HEK293 (cell line): ENCODE measurements around the gene CEBPE.
A peak's percentile ranks its signal among the peaks of the same experiment; 100 is the strongest.

Experiments
- CTCF ChIA-PET: fragments of 350-600 bp; formaldehyde crosslinking; extraction: SDS; loops from one replicate; lab custom pipeline; 2021; ENCODE audit warnings: antibody characterized with exemption; lab: Yijun Ruan, JAX
- POLR2A ChIA-PET: fragments of 300-600 bp; formaldehyde crosslinking; extraction: SDS; loops from one replicate; lab custom pipeline; 2020; ENCODE audit warnings: antibody characterized with exemption, inconsistent platforms; lab: Yijun Ruan, JAX
- H3K27ac ChIP-seq: fragments of 200-500 bp; sonication (Bioruptor generic); 2 replicates; pipeline ENCODE4 v1.5.1; 2014; ENCODE audit warnings: low read depth, low read length, control low read depth, inconsistent platforms; ENCODE audit errors: extremely low read depth
- H3K36me3 ChIP-seq, 2 experiments: fragments of 200-500 bp in 1 of 2; sonication (Bioruptor generic) in 1 of 2; 1 replicate in 1 of 2; 2 replicates in 1 of 2; pipeline ENCODE4 v1.5.1; 2014 to 2017; ENCODE audit warnings: inconsistent platforms in 2 of 2, low read length in 2 of 2; ENCODE audit not compliant: control insufficient read depth in 2 of 2, insufficient read depth in 1 of 2
- H3K4me1 ChIP-seq: fragments of 200-500 bp; sonication (Bioruptor generic); 2 replicates; pipeline ENCODE4 v1.5.1; 2014; ENCODE audit warnings: mild to moderate bottlenecking, low read length, inconsistent platforms; ENCODE audit not compliant: control insufficient read depth, insufficient read depth
- H3K4me3 ChIP-seq: 2 replicates; pipeline ENCODE4 v1.5.1; 2011; ENCODE audit warnings: low read depth, mild to moderate bottlenecking, control low read depth, low read length, moderate library complexity
- H3K9me3 ChIP-seq: fragments of 200-500 bp; sonication (Bioruptor generic); 2 replicates; pipeline ENCODE4 v1.5.1; 2014; ENCODE audit warnings: low read depth, low read length, inconsistent platforms; ENCODE audit not compliant: control insufficient read depth, insufficient read depth
- BCL11B ChIP-seq: fragments of 450-650 bp; formaldehyde crosslinking; IDR thresholded peaks from 2 replicates; pipeline ENCODE4 v1.5.1; 2016; ENCODE audit warnings: low read depth, missing biosample characterization, missing genetic modification characterization
- EGR2 ChIP-seq: fragments of 450-650 bp; formaldehyde crosslinking; IDR thresholded peaks from 2 replicates; pipeline ENCODE4 v1.5.1; 2016; ENCODE audit warnings: low read depth, missing biosample characterization, missing genetic modification characterization
- REPIN1 ChIP-seq: fragments of 450-650 bp; formaldehyde crosslinking; IDR thresholded peaks from 2 replicates; pipeline ENCODE4 v1.5.1; 2017; ENCODE audit warnings: missing biosample characterization, missing genetic modification characterization, low read depth
- SCRT2 ChIP-seq: fragments of 450-650 bp; formaldehyde crosslinking; IDR thresholded peaks from 2 replicates; pipeline ENCODE4 v1.5.1; 2016; ENCODE audit warnings: missing biosample characterization, missing genetic modification characterization
- YY1 ChIP-seq: fragments of 450-650 bp; formaldehyde crosslinking; IDR thresholded peaks from 2 replicates; pipeline ENCODE4 v1.5.1; 2018; ENCODE audit warnings: missing biosample characterization, missing genetic modification characterization
- ZBTB21 ChIP-seq: fragments of 450-650 bp; formaldehyde crosslinking; IDR thresholded peaks from 2 replicates; pipeline ENCODE4 v1.5.1; 2017; ENCODE audit warnings: missing biosample characterization, missing genetic modification characterization
- ZFHX2 ChIP-seq: fragments of 450-650 bp; formaldehyde crosslinking; conservative IDR thresholded peaks from 2 replicates; pipeline ENCODE4 v1.5.1; 2016; ENCODE audit warnings: missing biosample characterization, missing genetic modification characterization
- ZNF121 ChIP-seq: fragments of 450-650 bp; formaldehyde crosslinking; IDR thresholded peaks from 2 replicates; pipeline ENCODE4 v1.5.1; 2016; ENCODE audit warnings: missing biosample characterization, missing genetic modification characterization
- ZNF19 ChIP-seq: fragments of 450-650 bp; formaldehyde crosslinking; IDR thresholded peaks from 2 replicates; pipeline ENCODE4; 2016; ENCODE audit warnings: missing biosample characterization, missing genetic modification characterization, low read depth
- ZNF223 ChIP-seq: fragments of 450-650 bp; formaldehyde crosslinking; IDR thresholded peaks from 2 replicates; pipeline ENCODE4 v1.5.1; 2016; ENCODE audit warnings: missing biosample characterization, missing genetic modification characterization
- ZNF416 ChIP-seq: fragments of 450-650 bp; formaldehyde crosslinking; IDR thresholded peaks from 2 replicates; pipeline ENCODE4 v1.5.1; 2016; ENCODE audit warnings: missing biosample characterization, missing genetic modification characterization
- ZNF518A ChIP-seq: fragments of 450-650 bp; formaldehyde crosslinking; conservative IDR thresholded peaks from 2 replicates; pipeline ENCODE4 v1.5.1; 2016; ENCODE audit warnings: low read depth, missing biosample characterization, missing genetic modification characterization
- ZNF561 ChIP-seq: fragments of 450-650 bp; IDR thresholded peaks from 2 replicates; pipeline ENCODE4 v1.5.1; 2018; ENCODE audit warnings: missing biosample characterization, missing genetic modification characterization, borderline replicate concordance
- ZNF624 ChIP-seq: fragments of 450-650 bp; formaldehyde crosslinking; IDR thresholded peaks from 2 replicates; pipeline ENCODE4 v1.5.1; 2017; ENCODE audit warnings: missing biosample characterization, missing genetic modification characterization
- ZNF660 ChIP-seq: fragments of 450-650 bp; IDR thresholded peaks from 2 replicates; pipeline ENCODE4 v1.5.1; 2018; ENCODE audit warnings: missing biosample characterization, mild to moderate bottlenecking, missing genetic modification characterization
- ZSCAN4 ChIP-seq: fragments of 450-650 bp; formaldehyde crosslinking; IDR thresholded peaks from 2 replicates; pipeline ENCODE4 v1.5.1; 2017; ENCODE audit warnings: missing biosample characterization, missing genetic modification characterization
- TF ChIP-seq, protein P1 (sequence below): fragments of 450-650 bp; formaldehyde crosslinking; IDR thresholded peaks from 2 replicates; pipeline ENCODE4 v1.5.1; 2016; ENCODE audit warnings: missing biosample characterization, missing genetic modification characterization
- TF ChIP-seq, protein P2 (sequence below): fragments of 450-650 bp; formaldehyde crosslinking; IDR thresholded peaks from 2 replicates; pipeline ENCODE4 v1.5.1; 2016; ENCODE audit warnings: missing biosample characterization, missing genetic modification characterization
- TF ChIP-seq, protein P3 (sequence below): fragments of 450-650 bp; formaldehyde crosslinking; IDR thresholded peaks from 2 replicates; pipeline ENCODE4 v1.5.1; 2016; ENCODE audit warnings: missing biosample characterization, missing genetic modification characterization

CEBPE gene

DNA sequence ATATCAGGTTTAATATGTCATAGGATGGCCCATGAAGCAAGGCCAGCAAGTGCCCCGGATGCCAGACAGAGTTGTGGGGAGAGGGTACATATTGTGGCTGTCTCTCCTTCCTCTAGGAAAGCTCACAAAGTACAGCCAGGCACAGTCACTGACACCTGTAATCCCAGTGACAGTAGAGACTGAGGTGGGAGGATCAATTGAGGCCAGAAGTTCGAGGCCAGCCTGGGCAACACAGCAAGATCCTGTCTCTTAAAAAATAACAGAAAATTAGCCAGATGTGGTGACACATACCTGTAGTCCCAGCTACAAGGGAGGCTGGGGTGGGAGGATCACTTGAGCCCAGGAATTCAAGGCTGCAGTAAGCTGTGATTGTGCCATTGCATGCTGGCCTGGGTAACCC, 32.3 kb upstream of the CEBPE start:
- no peak overlapping the region for H3K4me3 ChIP-seq
- peak; percentile 56; the same call in 1 of the 2 replicates for TF ChIP-seq ZNF121 (tag by site-specific recombination)
- no peak for TF ChIP-seq ZNF561 (tag by site-specific recombination)
- TF ChIP-seq ZNF223 (tag by site-specific recombination): no peak
- TF ChIP-seq, protein P1, sequence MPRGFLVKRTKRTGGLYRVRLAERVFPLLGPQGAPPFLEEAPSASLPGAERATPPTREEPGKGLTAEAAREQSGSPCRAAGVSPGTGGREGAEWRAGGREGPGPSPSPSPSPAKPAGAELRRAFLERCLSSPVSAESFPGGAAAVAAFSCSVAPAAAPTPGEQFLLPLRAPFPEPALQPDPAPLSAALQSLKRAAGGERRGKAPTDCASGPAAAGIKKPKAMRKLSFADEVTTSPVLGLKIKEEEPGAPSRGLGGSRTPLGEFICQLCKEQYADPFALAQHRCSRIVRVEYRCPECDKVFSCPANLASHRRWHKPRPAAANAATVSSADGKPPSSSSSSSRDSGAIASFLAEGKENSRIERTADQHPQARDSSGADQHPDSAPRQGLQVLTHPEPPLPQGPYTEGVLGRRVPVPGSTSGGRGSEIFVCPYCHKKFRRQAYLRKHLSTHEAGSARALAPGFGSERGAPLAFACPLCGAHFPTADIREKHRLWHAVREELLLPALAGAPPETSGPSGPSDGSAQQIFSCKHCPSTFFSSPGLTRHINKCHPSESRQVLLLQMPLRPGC (tag by site-specific recombination): no peak
- H3K4me1 ChIP-seq: peaks cover 2% of the 10 kb centered on the region; the same call in 1 of the 2 replicates
- CTCF ChIA-PET: interaction anchor here (0.7 to 2.2 kb wide), 2 partner anchors 31 to 229 kb away, joined by 3 to 7 read pairs; no protein-coding TSS in a partner anchor
- POLR2A ChIA-PET: interaction anchor here (0.6 kb wide), 1 partner anchor 57 kb away, joined by 3 read pairs; no protein-coding TSS in a partner anchor
- no peaks in the 10 kb centered on the region for H3K36me3 ChIP-seq
- no peak overlapping the region for H3K27ac ChIP-seq
- no peaks in the 10 kb centered on the region for H3K9me3 ChIP-seq

DNA sequence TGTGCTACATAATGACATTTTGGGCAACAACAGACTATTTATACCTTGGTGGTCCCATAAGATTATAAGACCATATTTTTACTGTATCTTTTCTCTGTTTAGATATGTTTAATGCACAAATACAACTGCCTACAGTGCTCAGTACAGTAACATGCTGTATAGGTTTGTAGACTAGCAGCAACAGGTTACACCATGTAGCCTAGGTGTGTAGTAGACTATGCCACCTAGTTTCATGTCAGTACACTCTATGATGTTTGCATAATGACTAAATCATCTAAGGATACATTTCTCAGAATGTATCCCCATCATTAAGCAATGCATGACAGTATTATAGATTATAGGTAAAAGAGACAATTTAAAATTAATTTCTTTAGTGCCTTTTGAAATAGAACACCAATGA, 30.7 kb upstream of the CEBPE start:
- no peak overlapping the region for H3K4me3 ChIP-seq
- H3K9me3 ChIP-seq: no peaks in the 10 kb centered on the region
- H3K4me1 ChIP-seq: no peaks in the 10 kb centered on the region
- H3K27ac ChIP-seq: no peak overlapping the region
- TF ChIP-seq ZNF19 (no peak), REPIN1 (tag by site-specific recombination) (no peak), ZNF518A (tag by site-specific recombination) (no peak), ZNF416 (no peak), ZSCAN4 (tag by site-specific recombination) (no peak), ZBTB21 (tag by site-specific recombination) (no peak), SCRT2 (tag by site-specific recombination) (peak; percentile 74)
- TF ChIP-seq, protein P2, sequence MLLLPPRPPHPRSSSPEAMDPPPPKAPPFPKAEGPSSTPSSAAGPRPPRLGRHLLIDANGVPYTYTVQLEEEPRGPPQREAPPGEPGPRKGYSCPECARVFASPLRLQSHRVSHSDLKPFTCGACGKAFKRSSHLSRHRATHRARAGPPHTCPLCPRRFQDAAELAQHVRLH: no peak
- CTCF ChIA-PET: interaction anchor here (0.7 to 2.2 kb wide), 2 partner anchors 29 to 81 kb away, joined by 3 to 7 read pairs; no protein-coding TSS in a partner anchor
- H3K36me3 ChIP-seq: no peaks in the 10 kb centered on the region
- POLR2A ChIA-PET: no interaction called here

- H3K4me1 ChIP-seq: no peaks in the 10 kb centered on the region
- no peak overlapping the region for H3K4me3 ChIP-seq
- H3K9me3 ChIP-seq: no peaks in the 10 kb centered on the region
- ChIA-PET CTCF (interaction anchor here (0.6 kb wide), 2 partner anchors 23 to 167 kb away, joined by 3 to 4 read pairs; partner anchors contain the start of gene AJUBA), POLR2A (no interaction called here)
- H3K27ac ChIP-seq: no peak overlapping the region
- no peaks in the 10 kb centered on the region for H3K36me3 ChIP-seq
- TF ChIP-seq EGR2 (tag by site-specific recombination) (no peak), ZNF660 (tag by site-specific recombination) (no peak), ZNF624 (tag by site-specific recombination) (no peak), BCL11B (tag by site-specific recombination) (no peak), YY1 (tag by site-specific recombination) (no peak), ZFHX2 (no peak)
- TF ChIP-seq, protein P3, sequence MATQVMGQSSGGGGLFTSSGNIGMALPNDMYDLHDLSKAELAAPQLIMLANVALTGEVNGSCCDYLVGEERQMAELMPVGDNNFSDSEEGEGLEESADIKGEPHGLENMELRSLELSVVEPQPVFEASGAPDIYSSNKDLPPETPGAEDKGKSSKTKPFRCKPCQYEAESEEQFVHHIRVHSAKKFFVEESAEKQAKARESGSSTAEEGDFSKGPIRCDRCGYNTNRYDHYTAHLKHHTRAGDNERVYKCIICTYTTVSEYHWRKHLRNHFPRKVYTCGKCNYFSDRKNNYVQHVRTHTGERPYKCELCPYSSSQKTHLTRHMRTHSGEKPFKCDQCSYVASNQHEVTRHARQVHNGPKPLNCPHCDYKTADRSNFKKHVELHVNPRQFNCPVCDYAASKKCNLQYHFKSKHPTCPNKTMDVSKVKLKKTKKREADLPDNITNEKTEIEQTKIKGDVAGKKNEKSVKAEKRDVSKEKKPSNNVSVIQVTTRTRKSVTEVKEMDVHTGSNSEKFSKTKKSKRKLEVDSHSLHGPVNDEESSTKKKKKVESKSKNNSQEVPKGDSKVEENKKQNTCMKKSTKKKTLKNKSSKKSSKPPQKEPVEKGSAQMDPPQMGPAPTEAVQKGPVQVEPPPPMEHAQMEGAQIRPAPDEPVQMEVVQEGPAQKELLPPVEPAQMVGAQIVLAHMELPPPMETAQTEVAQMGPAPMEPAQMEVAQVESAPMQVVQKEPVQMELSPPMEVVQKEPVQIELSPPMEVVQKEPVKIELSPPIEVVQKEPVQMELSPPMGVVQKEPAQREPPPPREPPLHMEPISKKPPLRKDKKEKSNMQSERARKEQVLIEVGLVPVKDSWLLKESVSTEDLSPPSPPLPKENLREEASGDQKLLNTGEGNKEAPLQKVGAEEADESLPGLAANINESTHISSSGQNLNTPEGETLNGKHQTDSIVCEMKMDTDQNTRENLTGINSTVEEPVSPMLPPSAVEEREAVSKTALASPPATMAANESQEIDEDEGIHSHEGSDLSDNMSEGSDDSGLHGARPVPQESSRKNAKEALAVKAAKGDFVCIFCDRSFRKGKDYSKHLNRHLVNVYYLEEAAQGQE (tag by site-specific recombination): no peak
These were observed 29.7 kb upstream of the CEBPE start for GRCh38 chr14:23148591-23149249.
